OCI-LY3 (cell line): Measurements from ENCODE around the gene DNMT3A.

Experiments used
- EZH2phosphoT487 ChIP-seq: fragments of 200-600 bp; shearing (Covaris generic); IDR thresholded peaks from 2 replicates; pipeline ENCODE4 v1.6.1; 2018; ENCODE audit warnings: antibody characterized with exemption, mixed run types, low read depth
- TF ChIP-seq, protein P1 (sequence below): fragments of 200-600, 300-600 bp; sonication (generic); IDR thresholded peaks from 2 replicates; pipeline ENCODE4 v1.5.1; 2014; ENCODE audit warnings: antibody characterized with exemption, low read length, low read depth

DNA sequence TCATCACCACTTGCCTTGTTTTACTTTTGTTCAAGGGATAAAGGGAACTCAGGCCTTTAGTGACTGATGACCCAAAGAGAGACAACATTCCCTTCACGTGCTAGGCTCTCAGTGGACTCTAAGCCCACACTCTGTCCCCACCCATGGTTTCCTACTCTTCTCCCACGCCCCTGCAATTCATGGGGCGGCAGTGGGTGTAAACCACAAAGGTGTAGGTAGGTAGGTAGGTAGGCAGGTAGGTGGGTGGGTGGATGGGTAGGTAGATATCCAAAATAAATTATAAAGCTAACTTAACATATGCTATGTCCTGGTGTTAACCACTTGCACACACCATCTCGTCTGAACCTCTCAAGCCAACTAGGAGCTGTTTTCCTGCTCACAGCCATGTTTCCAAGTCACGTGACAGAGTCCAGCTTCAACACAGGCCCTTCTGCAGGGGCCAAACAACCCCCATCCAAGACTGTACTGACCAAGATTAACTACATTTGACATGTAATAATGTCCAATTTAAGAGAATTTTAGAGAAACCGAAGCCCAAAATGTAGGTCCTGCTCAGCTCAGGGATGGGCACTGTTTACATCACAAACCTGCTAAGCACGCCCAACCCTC, 33.7 kb downstream of the DNMT3A start:
- TF ChIP-seq, protein P1, sequence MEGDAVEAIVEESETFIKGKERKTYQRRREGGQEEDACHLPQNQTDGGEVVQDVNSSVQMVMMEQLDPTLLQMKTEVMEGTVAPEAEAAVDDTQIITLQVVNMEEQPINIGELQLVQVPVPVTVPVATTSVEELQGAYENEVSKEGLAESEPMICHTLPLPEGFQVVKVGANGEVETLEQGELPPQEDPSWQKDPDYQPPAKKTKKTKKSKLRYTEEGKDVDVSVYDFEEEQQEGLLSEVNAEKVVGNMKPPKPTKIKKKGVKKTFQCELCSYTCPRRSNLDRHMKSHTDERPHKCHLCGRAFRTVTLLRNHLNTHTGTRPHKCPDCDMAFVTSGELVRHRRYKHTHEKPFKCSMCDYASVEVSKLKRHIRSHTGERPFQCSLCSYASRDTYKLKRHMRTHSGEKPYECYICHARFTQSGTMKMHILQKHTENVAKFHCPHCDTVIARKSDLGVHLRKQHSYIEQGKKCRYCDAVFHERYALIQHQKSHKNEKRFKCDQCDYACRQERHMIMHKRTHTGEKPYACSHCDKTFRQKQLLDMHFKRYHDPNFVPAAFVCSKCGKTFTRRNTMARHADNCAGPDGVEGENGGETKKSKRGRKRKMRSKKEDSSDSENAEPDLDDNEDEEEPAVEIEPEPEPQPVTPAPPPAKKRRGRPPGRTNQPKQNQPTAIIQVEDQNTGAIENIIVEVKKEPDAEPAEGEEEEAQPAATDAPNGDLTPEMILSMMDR: no peak
- TF ChIP-seq EZH2phosphoT487: no peak
